ENCODE measurements around the gene PKM. TPM values are rescaled to one million over a fixed set of nuclear protein-coding genes. Genes with fewer than 3 reads are reported as not detected.

Gene PKM
- total RNA-seq, 1 experiment from 2014 or later, result 1,809 TPM

DNA sequence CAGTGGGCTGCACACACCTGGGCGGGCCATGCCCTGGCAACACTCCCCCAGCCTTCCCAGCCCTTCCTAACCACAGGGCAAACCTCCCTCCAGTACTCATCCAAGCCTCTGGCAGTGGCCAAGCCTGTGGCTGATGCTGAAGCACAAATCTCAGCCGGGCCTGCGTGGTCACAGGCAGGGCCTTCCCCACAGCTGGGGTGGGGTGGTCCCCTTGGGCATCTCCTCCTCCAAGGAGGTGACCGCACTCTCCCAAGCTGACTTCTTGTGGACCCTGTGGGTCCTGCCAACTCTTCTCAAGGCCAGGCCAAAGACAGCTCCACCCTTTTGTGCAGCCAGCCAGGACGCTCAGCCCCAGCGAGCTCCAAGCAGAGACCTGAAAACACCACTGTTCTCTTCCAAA, 54.8 kb downstream of the PKM start:
- no TSS peak for BruUV-seq (replicated peaks)
- H3K9me2 ChIP-seq (ENCODE audit: insufficient read depth), result no peaks in the 10 kb centered on the region
- no peaks in the 10 kb centered on the region for H3K79me2 ChIP-seq (ENCODE audit: low read depth)
- H3K27me3 ChIP-seq (ENCODE audit: insufficient read depth, low read depth), result no peaks in the 10 kb centered on the region
- H4K20me1 ChIP-seq (ENCODE audit: insufficient read depth), result no peaks in the 10 kb centered on the region
- H3K4me2 ChIP-seq, result no peak overlapping the region
- no peak overlapping the region for H2AFZ ChIP-seq
- TF ChIP-seq, protein P1, sequence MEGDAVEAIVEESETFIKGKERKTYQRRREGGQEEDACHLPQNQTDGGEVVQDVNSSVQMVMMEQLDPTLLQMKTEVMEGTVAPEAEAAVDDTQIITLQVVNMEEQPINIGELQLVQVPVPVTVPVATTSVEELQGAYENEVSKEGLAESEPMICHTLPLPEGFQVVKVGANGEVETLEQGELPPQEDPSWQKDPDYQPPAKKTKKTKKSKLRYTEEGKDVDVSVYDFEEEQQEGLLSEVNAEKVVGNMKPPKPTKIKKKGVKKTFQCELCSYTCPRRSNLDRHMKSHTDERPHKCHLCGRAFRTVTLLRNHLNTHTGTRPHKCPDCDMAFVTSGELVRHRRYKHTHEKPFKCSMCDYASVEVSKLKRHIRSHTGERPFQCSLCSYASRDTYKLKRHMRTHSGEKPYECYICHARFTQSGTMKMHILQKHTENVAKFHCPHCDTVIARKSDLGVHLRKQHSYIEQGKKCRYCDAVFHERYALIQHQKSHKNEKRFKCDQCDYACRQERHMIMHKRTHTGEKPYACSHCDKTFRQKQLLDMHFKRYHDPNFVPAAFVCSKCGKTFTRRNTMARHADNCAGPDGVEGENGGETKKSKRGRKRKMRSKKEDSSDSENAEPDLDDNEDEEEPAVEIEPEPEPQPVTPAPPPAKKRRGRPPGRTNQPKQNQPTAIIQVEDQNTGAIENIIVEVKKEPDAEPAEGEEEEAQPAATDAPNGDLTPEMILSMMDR (conservative IDR thresholded peaks at IDR 0.05), result no peak
- no peak for TF ChIP-seq EZH2 (IDR thresholded peaks at IDR 0.05; ENCODE audit: low read depth)
- ChIA-PET POLR2A (ENCODE audit: unreplicated experiment) (interaction anchor here (0.7 kb wide), 1 partner anchor 183 kb away, joined by 20 read pairs; no protein-coding TSS in a partner anchor), CTCF (interaction anchor here (0.6 kb wide), 2 partner anchors 12 to 371 kb away, joined by 3 to 16 read pairs; no protein-coding TSS in a partner anchor)
- no peak overlapping the region for H3K4me3 ChIP-seq
- H3K9me3 ChIP-seq (ENCODE audit: insufficient read depth, low read depth), result no peaks in the 10 kb centered on the region
- intact Hi-C loops (cut with micrococcal nuclease; ENCODE audit: unreplicated experiment), result no loop called here
- DNase-seq, result no peak
- no peaks in the 10 kb centered on the region for H3K36me3 ChIP-seq (ENCODE audit: low read depth)
- no peak overlapping the region for H3K27ac ChIP-seq
- H3F3A ChIP-seq (ENCODE audit: insufficient read depth, low read depth), result peaks cover 13% of the 10 kb centered on the region
- H3K4me1 ChIP-seq (replicated peaks; ENCODE audit: insufficient read depth), result peaks cover 39% of the 10 kb centered on the region

DNA sequence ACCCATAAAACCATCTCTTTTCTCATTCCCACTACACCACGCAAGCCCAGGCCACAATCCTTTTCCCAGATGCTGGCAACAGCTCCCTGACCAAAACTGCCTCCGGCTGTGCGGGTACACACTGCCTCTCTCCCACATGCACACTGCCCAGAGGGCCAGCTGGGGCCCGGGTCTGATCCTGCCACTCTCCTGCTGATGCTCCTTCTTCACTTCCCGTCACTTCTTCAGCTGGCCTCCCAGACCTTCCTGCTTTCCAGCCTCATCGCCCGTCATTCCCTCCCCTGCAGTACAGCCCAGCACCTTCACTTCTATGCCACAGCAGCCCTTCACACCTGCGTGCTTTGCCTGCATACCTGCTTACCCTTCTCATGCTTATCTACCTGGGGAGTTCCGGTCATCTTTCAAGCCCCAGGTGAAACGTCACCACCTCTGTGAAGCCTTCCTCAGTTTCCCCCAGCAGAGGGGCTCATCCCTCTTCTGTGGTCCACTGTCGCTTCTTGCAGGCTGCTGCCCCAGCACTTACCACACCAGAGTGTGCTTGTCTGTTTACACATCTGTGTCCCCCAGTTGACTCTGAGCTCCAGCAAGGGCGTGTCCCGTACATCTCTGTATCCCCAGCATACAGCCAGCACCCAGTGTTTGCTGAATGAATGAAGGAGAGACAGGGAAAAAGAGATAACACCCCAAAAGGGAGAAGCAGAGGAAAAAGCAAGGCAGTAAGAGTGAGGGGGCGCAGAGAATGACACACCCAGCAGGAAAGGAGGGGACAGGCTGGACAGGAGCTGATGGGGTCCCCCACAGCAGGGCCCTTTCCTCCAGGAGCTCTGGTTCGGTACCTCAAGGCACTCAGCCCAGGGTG, 55.6 kb downstream of the PKM start:
- BruUV-seq (replicated peaks), result no TSS peak
- Histone ChIP-seq H3K27me3 (ENCODE audit: insufficient read depth, low read depth) (no peaks in the 10 kb centered on the region), H3F3A (ENCODE audit: insufficient read depth, low read depth) (peaks cover 18% of the 10 kb centered on the region), H3K27ac (no peak overlapping the region), H3K4me1 (replicated peaks; ENCODE audit: insufficient read depth) (peaks cover 39% of the 10 kb centered on the region), H4K20me1 (ENCODE audit: insufficient read depth) (no peaks in the 10 kb centered on the region), H3K36me3 (ENCODE audit: low read depth) (no peaks in the 10 kb centered on the region), H3K9me2 (ENCODE audit: insufficient read depth) (no peaks in the 10 kb centered on the region), H3K9me3 (ENCODE audit: insufficient read depth, low read depth) (no peaks in the 10 kb centered on the region), H3K79me2 (ENCODE audit: low read depth) (no peaks in the 10 kb centered on the region), H2AFZ (no peak overlapping the region), H3K4me2 (no peak overlapping the region), H3K4me3 (no peak overlapping the region)
- intact Hi-C loops (cut with micrococcal nuclease; ENCODE audit: unreplicated experiment), result no loop called here
- ChIA-PET CTCF (interaction anchor here (0.6 kb wide), 2 partner anchors 12 to 371 kb away, joined by 3 to 16 read pairs; no protein-coding TSS in a partner anchor), POLR2A (ENCODE audit: unreplicated experiment) (no interaction called here)
- no peak for DNase-seq
- no peak for TF ChIP-seq EZH2 (IDR thresholded peaks at IDR 0.05; ENCODE audit: low read depth)
- TF ChIP-seq, protein P1 (conservative IDR thresholded peaks at IDR 0.05), result no peak

DNA sequence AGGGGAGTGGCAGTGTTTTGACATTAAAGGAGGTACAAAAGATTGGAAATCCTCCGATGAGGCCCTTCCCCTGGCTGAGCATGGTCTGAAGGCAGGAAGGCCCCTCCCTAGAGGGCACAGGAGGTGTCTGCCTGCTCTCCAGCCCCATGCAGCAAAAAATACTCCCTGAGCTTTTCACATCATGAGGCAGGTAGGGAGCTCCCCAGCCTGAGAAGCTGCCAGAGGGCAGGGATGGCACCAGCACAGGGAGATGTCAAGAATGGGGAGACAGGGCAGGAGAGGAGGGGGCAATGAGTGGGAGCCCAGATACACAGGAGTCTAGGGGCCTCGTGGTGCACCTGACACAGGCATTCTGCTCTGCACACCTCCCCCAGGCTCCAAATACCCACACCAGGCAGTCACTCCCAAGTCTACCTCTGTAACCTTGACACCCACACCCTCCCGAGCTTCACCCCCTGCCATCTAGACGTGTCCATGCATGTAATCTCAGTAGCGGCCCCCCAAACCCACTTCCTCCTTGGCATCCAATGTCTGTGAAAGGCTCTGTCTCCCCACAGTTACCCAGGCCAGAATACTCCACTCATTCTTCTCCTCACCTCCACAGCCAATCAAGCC, 56.3 kb downstream of the PKM start:
- CTCF ChIA-PET, result no interaction called here
- H3K9me2 ChIP-seq (ENCODE audit: insufficient read depth), result no peaks in the 10 kb centered on the region
- no TSS peak for BruUV-seq (replicated peaks)
- POLR2A ChIA-PET (ENCODE audit: unreplicated experiment), result no interaction called here
- TF ChIP-seq, protein P1 (conservative IDR thresholded peaks at IDR 0.05), result no peak
- TF ChIP-seq EZH2 (IDR thresholded peaks at IDR 0.05; ENCODE audit: low read depth), result no peak
- peaks cover 46% of the 10 kb centered on the region for H3K4me1 ChIP-seq (replicated peaks; ENCODE audit: insufficient read depth)
- H3F3A ChIP-seq (ENCODE audit: insufficient read depth, low read depth), result peaks cover 24% of the 10 kb centered on the region
- no peak for DNase-seq
- H3K79me2 ChIP-seq (ENCODE audit: low read depth), result no peaks in the 10 kb centered on the region
- H3K27me3 ChIP-seq (ENCODE audit: insufficient read depth, low read depth), result no peaks in the 10 kb centered on the region
- no peak overlapping the region for H2AFZ ChIP-seq
- no peak overlapping the region for H3K4me2 ChIP-seq
- H3K9me3 ChIP-seq (ENCODE audit: insufficient read depth, low read depth), result no peaks in the 10 kb centered on the region
- intact Hi-C loops (cut with micrococcal nuclease; ENCODE audit: unreplicated experiment), result no loop called here
- no peaks in the 10 kb centered on the region for H3K36me3 ChIP-seq (ENCODE audit: low read depth)
- H3K27ac ChIP-seq, result no peak overlapping the region
- H3K4me3 ChIP-seq, result no peak overlapping the region
- H4K20me1 ChIP-seq (ENCODE audit: insufficient read depth), result no peaks in the 10 kb centered on the region
